ENCODE data around the gene CCNL2.

The CCNL2 gene

DNA sequence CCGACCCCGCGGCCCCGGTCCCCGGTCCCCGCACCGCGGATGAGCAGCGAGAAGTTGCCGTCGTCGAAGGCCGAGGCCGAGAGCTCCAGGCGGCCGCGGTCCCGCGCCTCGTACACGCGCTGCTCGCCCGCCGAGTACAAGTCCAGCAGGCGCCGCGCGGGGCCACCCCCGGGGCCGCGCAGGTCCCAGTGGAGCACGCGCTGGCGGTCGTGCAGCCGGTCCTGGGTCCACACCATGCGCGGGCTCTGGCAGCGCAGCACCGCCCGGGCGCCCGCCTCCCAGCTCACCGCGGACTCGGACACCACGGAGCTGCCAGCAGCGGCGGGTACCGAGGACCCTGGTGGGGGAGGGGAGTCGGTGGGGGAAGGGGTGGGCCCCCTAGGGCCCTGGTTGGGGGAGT lies 43.7 kb downstream of the CCNL2 start:
- DNase-seq: no peak

DNA sequence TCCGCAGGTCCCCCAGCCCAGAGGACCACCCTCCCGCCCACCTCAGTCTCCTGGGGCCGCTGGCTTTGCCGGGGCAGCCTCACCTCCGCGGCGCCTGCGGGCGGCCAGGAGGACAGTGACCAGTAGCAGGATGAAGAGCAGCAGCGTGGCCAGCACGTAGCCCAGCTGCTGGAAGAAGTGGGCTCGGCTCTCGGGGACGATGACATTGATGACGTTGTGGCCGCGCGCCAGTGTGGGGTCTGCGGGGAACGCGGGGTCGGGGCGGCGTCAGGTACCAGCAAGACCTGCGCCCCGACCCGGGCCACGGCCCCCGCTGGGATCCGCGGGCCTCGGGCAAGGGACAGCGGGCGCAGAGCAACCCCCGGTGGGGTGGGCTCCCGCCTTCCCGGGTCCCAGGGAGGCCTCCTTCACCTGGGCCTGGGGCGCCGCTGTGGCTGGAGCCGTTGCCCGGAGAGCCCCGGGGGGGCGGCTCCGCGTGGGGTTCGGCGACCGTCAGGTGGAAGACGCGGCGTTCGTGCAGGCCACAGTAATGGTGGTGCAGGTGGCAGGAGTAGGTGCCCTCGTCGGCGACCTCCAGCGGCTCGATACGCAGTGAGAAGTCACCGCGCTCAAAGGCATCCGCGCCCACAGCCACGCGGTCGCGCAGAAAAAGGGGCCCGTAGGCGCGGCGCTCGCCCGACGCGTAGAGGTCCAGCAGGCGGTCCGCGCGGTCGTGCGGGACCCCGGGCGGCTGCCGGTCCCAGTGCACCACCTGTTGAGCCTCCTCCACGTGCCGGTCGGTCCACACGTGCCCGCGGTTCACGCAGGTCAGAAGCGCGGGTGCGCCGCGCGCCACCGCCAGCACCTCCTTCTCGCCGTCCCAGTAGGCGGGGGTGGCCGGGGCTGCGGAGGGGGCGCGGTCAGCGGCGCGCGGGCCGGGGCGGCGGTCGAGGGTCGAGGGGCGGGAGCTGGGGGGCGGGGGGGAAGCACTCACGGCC lies 44.6 kb downstream of the CCNL2 start:
- no peak for DNase-seq

DNA sequence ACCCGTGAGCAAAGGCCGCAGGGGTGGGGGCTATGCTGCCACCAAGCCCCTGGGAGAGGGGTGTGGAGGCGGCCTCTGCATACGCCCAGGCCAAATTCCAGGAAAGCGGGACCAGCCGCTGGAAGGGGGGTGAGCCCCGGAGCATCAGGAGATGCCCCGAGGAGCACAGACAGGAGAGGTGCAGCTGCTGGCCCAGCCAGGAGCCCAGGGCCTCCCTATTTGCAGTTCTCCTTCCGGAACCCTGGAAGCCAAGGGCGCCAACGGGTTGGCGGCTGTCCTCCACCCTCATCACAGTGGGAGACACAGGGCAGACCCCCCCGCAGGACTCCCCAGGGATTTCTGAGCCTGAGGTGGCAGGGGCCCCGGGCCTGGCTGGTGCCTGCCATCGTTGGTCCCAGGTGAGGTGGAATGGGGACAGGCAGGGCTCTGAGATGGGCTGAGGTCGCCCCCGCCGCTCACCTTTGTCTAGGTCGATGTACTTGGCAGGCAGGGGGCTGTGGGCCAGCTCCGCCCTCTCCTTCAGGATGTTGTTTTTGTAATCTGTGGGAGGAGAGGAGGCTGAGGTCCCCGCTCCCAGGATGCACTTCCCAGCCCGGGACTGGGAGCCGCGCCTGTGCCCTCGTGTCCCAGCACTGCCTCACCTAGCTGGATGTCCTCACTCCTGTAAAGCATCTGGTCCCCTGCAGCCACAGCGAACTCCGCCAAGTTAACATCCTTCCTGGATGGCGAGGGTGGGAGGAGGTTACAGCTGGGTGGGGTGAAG lies 45.6 kb downstream of the CCNL2 start:
- DNase-seq: peak; percentile 48

DNA sequence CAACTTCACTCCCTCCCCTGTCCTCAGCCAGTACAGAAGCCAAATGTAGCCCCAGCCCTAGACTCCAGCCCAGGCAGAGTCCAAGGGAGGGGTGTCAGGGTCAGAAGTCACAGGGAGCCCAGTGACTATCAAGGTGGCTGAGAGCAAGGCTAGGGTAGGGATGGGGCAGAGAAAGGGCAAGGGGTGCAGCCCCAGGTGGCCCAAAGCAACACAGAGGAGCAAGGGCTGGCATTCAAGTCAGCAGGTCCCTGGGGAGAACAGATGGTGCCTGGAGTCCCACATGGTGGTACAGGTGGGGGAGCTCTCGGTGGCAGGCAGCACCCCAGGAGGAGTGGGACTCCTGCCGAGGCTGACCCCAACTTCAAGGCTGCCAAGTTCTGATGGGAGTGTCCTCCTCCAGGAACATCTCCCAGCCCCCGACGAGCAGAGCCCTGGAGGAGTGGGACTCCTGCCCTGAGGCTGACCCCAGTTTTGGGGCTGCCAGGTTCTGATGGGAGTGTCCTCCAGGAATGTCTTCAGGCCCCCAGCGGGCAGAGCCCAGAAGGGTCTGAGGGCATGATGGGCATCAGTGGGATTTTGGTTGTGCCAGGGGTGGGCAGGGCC lies 46.2 kb downstream of the CCNL2 start:
- peak; percentile 81 for DNase-seq

DNA sequence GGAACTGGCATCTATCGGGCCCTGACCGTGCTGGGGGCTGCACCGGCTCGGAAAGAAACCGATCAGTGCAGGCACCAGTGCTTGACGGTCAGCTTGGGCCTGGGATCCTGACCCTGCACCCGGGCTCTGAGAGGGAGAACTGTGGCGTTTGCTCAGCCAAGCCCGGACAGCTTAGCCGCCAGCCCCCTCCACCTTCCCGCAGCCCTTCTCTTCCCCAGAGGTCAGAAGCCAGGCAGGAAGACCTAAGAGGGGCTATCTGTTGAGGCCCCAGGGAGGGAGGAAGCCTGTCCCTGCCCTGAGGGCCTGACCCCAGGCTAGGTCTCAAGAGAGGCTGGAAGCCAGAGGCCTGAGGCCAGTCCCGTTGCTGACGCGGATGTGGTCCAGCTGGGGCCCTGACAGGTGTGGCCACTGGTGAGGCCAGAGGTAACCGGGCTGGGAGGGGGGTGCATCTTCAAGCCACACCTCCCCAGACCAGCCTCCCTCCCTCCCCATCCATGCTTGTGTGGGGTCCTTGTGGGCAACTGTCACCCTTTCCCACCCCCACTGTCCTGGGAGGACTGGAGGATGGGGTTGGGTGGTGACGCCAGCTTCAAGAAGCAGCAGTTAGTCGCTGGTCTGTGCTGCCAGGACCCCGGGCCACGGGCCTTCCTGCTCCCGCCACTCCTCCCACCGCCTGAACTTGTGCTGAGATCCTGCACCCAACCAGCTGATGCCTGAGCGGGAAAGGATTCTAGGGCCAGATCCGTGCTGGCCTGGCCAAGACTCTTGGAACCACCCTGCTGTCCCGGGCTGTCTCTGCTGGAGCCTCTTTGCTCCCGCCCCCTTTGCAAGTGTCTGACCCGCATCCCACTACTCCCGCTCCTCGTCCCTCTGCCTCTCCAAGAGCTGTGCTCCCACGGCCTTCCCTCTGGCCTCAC lies 47.4 kb downstream of the CCNL2 start:
- peak; percentile 56 for DNase-seq

DNA sequence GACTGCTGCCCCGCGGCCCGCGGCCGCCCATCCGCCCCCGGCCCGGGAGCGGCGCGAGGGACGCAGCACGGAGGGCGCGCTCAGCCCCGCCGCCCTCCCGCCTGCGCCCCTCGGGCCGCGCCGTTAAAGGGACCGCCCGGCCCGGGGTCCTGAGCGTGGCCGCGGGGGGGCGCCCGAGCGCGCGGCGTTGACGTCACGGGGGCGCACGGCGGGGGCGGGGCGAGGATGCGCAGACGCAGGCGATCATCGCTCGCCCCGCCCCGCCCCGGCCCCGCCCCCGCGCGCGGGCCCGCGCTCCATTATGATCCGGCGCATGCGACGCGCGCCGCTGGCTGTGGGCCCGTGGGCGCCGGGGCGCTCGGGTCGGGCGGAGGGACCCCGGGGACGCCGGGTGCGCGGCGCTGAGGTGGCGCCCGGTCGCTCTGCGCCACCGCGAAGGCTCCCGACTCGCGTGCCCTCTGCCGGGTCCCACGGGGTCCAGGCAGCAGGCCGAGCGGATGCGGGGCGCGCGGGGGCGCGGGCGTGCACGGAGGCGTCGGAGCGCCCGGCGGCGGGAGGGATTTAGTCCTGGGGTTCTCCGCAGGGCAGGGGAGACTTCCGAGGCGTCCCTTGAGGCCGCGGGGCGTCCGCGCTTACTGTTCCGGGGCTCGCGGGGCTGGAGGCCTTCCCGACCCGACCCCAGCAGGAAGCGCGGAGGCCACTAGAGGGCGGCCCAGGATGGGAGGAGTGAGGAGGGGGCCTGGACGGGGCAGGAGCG lies 49.7 kb downstream of the CCNL2 start, which contains the start of gene DVL1:
Gene DVL1, minus strand, starts transcription at position 163 of the 757 bp plus-strand sequence. CDS start 353 bp downstream, outside the sequence.
- peak; percentile 87 for DNase-seq

DNA sequence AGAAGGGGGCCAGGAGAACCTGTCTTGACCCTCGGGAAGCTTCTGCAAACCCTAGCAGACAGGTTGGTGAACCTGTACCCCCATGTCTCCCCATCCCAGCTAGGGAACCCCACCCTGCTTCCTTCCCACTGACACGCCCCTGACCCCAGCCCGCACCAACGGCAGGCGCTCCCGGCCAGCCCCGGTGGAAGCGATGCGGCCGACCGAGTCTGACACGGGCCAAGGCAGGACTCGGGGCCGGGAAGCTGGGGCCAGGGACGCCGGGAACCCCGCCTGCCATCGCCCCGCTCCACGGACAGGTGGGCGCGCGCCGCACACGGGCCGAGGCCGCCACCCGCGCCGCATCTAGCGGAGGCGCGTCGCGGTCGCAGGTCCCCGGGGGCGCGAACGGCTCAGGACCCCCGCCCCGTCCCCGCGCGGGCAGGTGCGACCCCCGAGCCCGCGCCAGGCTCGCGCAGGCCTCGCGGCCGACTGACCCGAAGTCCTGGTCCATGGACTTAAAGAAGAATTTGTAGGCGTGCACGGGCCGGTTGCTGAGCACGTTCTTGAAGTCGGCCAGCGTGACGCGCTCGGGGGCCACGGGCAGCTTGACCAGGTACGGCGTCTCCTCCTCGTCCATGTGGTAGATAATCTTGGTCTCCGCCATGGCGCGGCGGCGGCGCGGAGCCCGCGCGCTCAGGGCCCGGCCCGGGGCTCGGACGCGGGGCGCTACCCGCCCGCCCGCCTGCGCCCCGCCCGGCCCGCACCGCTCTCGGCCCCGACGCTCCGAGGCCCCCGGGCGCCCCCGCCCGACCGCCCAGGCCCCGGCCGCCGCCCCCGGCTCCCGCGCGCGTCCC lies 50.5 kb downstream of the CCNL2 start:
- peak; percentile 63 for DNase-seq

DNA sequence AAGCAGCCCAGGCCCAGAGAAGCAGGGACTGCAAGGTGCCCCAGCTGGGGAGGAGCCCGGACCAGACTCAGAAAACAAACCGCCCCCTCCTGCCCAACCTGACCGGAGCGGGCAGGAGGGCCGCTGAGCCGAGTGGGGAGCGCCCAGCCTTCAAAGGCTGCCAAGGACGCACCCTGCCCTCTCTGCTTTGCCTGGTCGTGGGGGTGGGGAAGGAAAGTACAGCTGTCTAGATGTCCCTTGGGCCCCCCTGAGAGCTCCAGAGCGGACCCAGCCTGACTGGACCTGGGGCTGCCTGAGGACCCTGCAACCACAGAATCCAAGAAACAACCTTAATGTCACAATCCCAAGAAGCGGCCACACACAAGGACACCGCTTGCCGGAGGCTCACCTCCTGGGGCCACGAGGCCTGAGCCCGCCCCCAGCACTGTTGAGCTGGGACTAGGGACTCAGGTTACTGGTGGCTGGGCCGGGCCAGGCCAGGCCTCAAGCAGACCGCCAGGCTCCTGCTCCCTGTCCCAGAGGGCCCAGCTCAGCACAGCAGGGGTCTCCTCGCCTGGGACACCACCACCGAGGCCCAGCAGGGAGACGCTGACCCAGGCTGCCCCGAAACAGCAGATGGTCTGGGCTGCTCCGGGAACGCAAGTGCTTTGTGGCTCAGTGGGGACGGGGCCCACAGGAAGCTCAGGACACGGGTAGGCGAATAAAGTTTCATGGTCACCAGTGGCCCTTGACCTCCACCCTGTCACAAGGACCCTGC lies 51.3 kb downstream of the CCNL2 start:
- peak; percentile 64 for DNase-seq

DNA sequence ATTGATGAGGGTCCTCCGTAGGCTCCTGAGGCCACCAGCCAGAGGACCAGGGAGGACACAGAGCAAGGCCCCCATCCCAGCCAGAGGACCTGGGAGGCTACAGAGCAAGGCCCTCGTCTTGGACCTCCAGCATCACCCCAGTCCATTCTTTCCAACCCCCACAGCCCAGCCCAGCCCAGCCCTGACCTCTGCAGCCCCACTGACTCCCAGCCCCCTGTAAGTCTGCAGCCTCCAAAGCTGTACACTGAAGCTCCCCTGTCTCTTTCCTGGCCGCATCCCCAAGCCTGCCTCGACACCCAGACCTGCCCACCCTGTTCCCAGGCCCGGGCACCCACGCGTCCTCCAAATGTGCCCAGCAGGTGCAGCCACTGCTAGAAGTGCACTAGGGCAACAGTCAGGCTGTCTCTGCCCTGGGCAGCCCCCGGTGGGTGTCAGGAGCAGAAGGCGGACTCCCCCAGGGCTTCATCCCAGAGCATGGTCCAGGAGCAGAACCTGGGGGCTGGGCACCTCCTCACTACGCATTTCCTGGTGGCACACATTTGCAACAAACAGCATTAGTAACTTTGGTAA lies 52.0 kb downstream of the CCNL2 start:
- DNase-seq: no peak

DNA sequence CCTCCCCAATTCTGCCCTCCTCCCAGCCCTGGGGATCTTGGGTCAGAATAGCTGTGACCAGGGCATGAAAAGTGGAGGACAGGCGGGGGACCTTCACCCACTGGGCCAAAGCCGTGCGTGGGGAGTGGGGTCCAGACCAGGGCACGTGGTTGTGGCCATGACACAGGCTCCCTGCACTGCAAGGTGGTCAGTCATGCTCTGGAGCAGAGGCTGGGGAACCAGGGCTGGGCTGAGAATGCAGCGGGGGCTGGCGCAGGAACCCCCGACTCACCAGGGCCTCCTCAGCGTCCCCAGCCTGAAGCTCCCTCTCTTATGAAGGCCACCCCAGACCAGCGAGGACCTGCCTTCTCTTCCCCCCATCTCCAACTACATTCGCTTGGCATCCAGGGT lies 52.6 kb downstream of the CCNL2 start:
- DNase-seq: no peak

DNA sequence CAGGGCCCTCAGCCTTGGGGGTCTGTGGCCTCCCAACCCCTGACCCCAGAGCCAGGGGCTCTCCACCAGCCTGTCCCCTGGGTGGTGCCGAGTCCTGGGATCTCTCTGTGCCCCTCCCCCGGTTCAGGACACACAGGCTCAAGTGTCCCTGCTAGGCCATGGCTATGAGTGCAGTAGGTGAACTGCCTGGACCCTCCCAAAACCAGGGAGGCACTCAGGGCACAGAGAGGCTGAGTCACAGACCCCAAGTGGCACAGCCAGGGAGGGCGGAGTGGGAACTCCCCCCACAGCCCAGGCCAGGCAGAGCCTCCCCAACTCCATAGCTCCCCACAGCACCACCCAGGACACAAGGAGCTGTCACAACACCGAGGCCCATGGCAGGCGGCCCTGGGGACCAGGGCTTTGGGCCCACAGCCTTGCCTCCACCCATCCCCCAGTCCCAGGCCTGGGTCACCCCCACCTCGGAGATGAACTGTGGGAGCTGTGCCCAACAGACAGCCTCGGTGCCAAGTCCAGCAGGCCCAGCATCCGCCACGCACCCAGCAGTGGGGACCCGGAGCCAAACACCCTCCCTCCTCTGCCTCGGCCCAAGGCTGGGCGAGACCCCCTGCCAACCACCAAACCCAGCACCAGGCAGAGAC lies 53.2 kb downstream of the CCNL2 start:
- no peak for DNase-seq

DNA sequence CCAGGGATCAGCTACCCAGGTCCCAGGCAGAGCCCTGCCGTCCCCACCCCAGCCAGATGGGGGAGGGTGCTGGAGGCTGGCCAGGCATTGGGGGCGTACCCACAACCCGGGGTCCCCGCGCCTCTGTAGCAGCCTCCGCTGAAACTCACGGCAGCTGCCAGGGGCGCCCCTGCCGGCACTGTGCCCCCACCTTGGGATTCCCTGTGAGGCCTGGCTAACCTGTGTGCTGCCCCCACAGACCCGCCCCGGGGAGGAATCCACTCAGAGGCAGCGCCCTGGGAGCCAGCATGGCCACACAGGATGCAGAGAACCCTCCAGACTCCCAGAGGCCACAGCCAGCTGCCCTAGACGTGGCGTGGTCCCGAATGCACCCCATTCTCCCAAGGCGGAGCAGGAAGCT lies 53.8 kb downstream of the CCNL2 start:
- DNase-seq: no peak

DNA sequence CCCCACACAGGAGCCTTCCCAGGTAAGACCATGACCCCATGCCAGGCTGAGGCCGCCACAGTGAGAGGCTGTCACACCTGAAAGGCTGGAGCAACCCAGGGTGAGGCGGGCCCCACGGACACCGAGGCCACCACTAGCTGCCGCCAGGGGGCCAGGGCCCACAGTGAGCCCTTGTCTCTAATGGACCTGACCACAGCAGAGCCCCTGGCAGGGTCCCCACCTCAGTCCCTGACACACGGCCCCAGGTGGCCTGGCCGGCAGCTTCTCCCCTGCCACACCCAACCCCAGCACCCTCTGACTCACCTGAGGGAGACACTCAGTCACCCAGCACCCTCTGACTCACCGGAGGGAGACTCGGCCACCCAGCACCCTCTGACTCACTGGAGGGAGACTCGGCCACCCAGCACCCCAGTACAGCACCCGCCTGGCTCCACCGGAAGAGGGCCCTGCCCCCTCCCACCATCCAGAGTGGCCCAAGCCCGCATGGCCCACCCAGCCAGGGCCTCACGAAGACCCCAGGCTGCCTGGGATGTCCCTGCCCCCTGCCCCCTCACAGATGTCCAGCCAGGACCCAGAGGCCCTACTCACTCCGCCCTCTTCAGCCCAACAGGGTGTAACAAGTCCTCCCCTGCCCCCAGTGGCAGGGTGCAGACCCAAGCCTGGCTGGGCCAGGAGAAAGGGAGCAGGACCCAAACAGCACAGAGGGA lies 54.3 kb downstream of the CCNL2 start:
- DNase-seq: peak; percentile 72

DNA sequence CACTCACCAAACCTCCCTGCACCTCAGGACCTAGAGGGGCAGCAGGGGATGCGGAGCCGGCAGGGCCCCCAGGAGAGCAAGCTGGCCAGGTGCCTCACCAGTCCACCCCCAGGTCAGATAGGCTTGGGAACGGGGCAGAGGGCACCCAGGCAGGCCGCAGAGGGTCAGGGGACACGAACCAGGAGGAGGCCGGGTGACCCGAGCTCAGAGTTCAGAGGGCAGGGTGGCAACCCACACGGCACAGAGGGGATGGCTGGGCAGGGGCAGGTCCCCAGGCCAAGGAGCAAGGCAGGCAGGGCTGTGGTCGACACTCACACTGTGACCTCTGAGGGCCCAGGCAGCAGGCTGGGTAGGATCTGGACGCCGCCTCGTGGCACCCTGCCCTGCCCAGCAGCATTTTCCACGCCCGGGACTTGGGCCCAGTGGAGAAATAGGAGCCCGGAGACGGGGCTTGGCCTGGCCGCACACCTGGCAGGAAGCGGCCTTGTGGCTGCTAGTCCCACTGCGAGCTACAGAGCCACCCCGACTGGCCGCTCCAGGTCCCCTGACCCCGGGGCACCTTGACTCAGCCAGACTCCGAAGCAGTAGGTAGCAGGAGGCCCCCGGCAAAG lies 55.2 kb downstream of the CCNL2 start:
- no peak for DNase-seq

DNA sequence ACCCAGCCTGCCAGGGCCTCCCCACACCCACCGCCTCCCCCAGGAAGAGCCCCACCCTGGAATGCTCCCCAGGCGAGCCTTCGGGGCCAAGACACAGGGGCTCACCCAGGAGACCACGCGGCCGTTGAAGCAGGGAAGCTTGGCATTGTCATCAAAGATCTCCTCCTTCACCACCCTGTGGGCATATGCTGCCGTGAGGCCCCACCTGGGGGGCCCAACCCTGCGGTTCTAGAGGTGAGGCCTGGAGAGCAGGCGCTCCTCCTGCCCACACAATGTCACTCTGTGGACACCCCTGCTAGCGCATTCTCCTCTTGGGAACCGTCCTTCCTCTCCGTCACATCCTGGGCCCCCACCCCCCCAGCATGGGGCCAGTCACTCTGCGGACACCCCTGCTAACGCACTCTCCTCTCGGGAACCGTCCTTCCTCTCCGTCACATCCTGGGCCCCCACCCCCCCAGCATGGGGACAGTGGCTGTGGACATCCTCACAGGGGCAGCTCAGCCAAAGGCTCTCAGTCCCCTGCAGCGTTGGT lies 56.5 kb downstream of the CCNL2 start:
- no peak for DNase-seq

DNA sequence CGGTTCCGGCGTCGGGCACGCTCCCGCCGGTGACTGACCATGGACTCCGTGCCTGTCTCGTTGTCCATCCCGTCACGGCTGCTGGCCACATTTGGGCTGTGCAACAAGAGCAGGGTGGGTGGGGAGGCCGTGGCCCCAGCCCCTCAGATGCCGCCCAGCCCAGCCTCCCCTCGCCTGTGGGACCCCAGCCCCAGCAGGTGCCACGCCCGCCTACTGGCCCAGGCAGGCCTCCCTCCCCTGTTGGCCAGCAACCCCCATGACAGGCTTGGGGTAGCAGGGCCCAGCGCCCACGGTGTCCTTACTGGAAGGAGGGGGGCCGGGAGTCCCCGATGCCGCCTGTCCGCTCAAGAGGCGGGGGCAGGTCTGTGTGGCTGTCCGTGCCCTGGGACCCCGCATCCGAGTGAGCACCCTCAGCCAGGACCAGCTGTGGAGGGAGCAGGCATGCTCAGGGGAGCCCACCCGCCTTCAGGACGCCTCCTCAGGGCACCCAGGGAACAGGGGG lies 57.0 kb downstream of the CCNL2 start:
- no peak for DNase-seq

DNA sequence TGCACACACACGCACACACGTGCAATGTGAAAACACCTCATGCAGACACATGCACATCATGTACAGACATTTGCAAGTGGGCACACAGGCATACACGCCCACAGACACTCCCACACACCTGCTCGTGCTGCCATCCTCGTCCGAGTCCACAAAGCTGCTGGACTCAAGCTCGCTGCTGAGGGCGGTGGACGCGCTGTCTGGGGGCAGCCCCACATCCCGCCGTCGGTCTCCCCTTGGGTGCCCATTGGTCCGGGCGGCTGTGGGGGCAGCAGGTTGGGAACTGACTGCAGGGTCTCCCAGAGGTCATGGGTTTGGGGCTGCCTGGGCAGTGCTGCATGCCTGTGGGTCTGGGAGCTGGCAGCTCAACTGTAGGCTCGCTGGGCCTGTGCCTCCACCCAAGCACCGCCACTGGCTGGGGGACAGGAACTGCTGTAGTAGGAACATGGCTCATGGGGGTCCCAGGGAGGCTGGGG lies 57.5 kb downstream of the CCNL2 start:
- DNase-seq: no peak
